Right lobe of liver (tissue), 6 donors: ENCODE results near the gene RIC8A. TPM values are rescaled to one million over a fixed set of nuclear protein-coding genes. Genes with fewer than 3 reads are reported as not detected.
A peak's percentile ranks its signal among the peaks of the same experiment; 100 is the strongest.
"Not testable (repeated sequence)": the region's sequence is repeated elsewhere in the genome, so short reads cannot be mapped to it uniquely, and the experiment has no call there.

ENCODE experiments used
- ATAC-seq, 4 donors: fragments of 200-7000 bp; cut with Tn5 transposase; one replicate each; pipeline ENCODE4 v1.9.1; 2020; ENCODE audit warnings: mild to moderate bottlenecking in 4 of 4, moderate library complexity in 4 of 4
- DNase-seq, 3 donors: peaks; one replicate each; pipeline ENCODE4 v3.0.0-alpha.2; 2020
- H3K27ac ChIP-seq, 3 donors: fragments of 200-600 bp; one replicate each; pipeline ENCODE4 v1.8.0; 2022
- H3K27me3 ChIP-seq, 2 donors: fragments of 200-600 bp; one replicate each; pipeline ENCODE4 v1.8.0; 2022
- H3K36me3 ChIP-seq, 4 donors: fragments of 200-600 bp; sonication (generic) in 1 of 4; one replicate each; pipeline versions ENCODE4 v1.5.1 to v1.8.0; 2017 to 2022; ENCODE audit warnings: control low read depth in 1 of 4
- H3K4me1 ChIP-seq, 4 donors: fragments of 200-600 bp; sonication (generic) in 1 of 4; one replicate each; pipeline versions ENCODE4 v1.5.1 to v1.8.0; 2017 to 2022; ENCODE audit warnings: control low read depth in 1 of 4
- H3K4me3 ChIP-seq, 3 donors: fragments of 200-600 bp; one replicate each; pipeline ENCODE4 v1.8.0; 2022
- H3K9me3 ChIP-seq, 4 donors: fragments of 200-600 bp; sonication (generic) in 1 of 4; one replicate each; pipeline versions ENCODE4 v1.5.1 to v1.8.0; 2017 to 2022; ENCODE audit warnings: control low read depth in 1 of 4
- POLR2A ChIP-seq: fragments of 450-650 bp; IDR thresholded peaks from one replicate; pipeline ENCODE4 v1.6.1; 2017; ENCODE audit warnings: antibody characterized with exemption, mild to moderate bottlenecking
- WGBS: methylation state at CpG from one replicate; pipeline ENCODE4 v1.1.6; 2018; ENCODE audit warnings: low coverage, low lambda C conversion rate; ENCODE audit not compliant: insufficient coverage; ENCODE audit errors: missing lambda C conversion rate; 5-methylcytosine and 5-hydroxymethylcytosine counted together
- intact Hi-C, 2 donors: fragments of 100-400 bp; cut with DNase I; formaldehyde crosslinking; loops; one replicate each; pipeline versions ENCODE4 v1.11.2 to v1.14.1; 2022
- total RNA-seq, 6 experiments: library from RNA; depleted of rRNA in 2 of 6; stranded (reverse); fragments of >200 nt in 2 of 6; fragmentation: NEBNext Ultra II Directional in 3 of 6; extraction: Animal tissue kit (Norgen Biotek cat#: 25700) in 3 of 6; gene quantifications; one replicate each; pipeline versions ENCODE4 v1.1.0 to v1.2.4, GENCODE V29; 2016 to 2023
- TF ChIP-seq, protein P1 (sequence below), 4 donors: fragments of 200-600 bp in 3 of 4; fragments of 450-650 bp in 1 of 4; IDR thresholded peaks; one replicate each; pipeline versions ENCODE4 v1.5.1 to v1.8.0; 2016 to 2022; ENCODE audit warnings: antibody characterized with exemption in 4 of 4, mild to moderate bottlenecking in 2 of 4
- donor health status: DM: no; HTN: yes; CAD: no.
- donor health status: DM: no; HTN: no; CAD: no.
- donor health status: DM: no; HTN: no; CAD: no.
- donor health status: DM: no; HTN: yes; CAD: no.
- donor health status: DM: no; HTN: yes; CAD: no.

Gene RIC8A
- total RNA-seq, 6 experiments from 2014 or later, result 29.7 to 54.0 (median 32.4) TPM

GRCh38 chr11:236774-237767 lies 29.6 kb downstream of the RIC8A start, which contains the start of gene PSMD13:
TSS of gene PSMD13 (plus strand) at chr11:236976. CDS start at chr11:237050, 74 bp downstream.
- ATAC-seq, result peak; percentile 91 to 93 (median 93)
- 1% methylated on average over 29 of the region's 62 CpGs for WGBS
- peaks cover 0 to 18% (median 4%) of the 10 kb centered on the region in 4 donors for H3K36me3 ChIP-seq

DNA sequence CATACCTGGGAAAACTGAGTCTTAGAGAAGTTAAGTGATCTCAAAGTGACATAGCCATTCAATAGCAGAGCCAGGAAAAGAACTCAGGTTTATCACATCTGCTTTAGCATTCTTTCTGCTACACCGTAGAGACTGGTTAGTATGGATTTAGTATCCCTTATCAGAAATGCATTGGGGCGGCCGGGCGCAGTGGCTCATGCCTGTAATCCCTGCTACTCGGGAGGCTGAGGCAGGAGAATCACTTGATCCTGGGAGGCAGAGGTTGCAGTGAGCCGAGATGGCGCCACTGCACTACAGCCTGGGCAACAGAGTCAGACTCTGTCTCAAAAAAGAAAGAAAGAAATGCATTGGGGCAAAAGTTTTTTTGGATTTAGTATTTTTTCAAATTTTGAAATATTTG lies 30.8 kb downstream of the RIC8A start:
- intact Hi-C loops, ATAC-seq, H3K27ac ChIP-seq, H3K9me3 ChIP-seq, H3K4me3 ChIP-seq, H3K27me3 ChIP-seq, DNase-seq: not testable (repeated sequence)
- Histone ChIP-seq H3K36me3 (peaks cover 0 to 25% (median 8%) of the 10 kb centered on the region in 4 donors), H3K4me1 (peaks cover 0 to 16% (median 7%) of the 10 kb centered on the region in 4 donors)
- WGBS, result 90% methylated on average over 7 of the region's 7 CpGs

More at GRCh38 chr11:236774-237767, 29.6 kb downstream of the RIC8A start, which contains the start of gene PSMD13:
- Histone ChIP-seq H3K4me3 (peak within 1 kb of the TSS; percentile 86 to 95 (median 95)), H3K4me1 (peaks cover 0 to 16% (median 7%) of the 10 kb centered on the region in 4 donors), H3K9me3 (no peaks in the 10 kb centered on the region), H3K27ac (peak within 1 kb of the TSS; percentile 80 to 94 (median 83)), H3K27me3 (no peaks in the 10 kb centered on the region)
- intact Hi-C loops, result no loop called here
- TF ChIP-seq, protein P1, sequence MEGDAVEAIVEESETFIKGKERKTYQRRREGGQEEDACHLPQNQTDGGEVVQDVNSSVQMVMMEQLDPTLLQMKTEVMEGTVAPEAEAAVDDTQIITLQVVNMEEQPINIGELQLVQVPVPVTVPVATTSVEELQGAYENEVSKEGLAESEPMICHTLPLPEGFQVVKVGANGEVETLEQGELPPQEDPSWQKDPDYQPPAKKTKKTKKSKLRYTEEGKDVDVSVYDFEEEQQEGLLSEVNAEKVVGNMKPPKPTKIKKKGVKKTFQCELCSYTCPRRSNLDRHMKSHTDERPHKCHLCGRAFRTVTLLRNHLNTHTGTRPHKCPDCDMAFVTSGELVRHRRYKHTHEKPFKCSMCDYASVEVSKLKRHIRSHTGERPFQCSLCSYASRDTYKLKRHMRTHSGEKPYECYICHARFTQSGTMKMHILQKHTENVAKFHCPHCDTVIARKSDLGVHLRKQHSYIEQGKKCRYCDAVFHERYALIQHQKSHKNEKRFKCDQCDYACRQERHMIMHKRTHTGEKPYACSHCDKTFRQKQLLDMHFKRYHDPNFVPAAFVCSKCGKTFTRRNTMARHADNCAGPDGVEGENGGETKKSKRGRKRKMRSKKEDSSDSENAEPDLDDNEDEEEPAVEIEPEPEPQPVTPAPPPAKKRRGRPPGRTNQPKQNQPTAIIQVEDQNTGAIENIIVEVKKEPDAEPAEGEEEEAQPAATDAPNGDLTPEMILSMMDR (IDR thresholded peaks at IDR 0.05), result peak in 1 of 4 donors; percentile 0
- no peak for TF ChIP-seq POLR2A
- peak; percentile 88 to 91 (median 90) for DNase-seq

DNA sequence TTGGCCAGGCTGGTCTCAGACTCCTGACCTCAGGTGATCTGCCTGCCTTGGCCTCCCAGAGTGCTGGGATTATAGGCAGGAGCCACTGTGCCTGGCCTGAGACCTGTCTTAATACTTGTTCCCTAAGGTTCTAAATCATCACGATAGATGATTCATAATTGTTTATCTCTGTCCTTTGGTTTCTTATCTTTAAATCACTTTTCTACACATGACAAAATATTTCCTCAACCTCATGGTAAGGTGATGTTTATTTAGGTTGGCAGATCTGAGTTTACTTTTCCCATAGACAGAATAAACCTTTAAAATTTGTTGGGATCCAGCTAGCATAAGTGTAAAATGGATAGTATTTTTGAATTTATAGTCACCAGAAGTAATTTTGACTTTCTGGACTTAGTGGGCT lies 32.8 kb downstream of the RIC8A start:
- no peak overlapping the region for H3K4me3 ChIP-seq
- no peak for DNase-seq
- H3K27me3 ChIP-seq, result no peaks in the 10 kb centered on the region
- H3K27ac ChIP-seq, result no peak overlapping the region
- TF ChIP-seq, protein P1 (IDR thresholded peaks at IDR 0.05), result no peak
- TF ChIP-seq POLR2A, result no peak
- intact Hi-C loops, result no loop called here
- H3K9me3 ChIP-seq, result no peaks in the 10 kb centered on the region
- ATAC-seq, result no peak
- H3K36me3 ChIP-seq, result peaks cover 0 to 43% (median 22%) of the 10 kb centered on the region in 4 donors
- H3K4me1 ChIP-seq, result peaks cover 0 to 14% (median 7%) of the 10 kb centered on the region in 4 donors
- WGBS, result 18% methylated on average over 1 of the region's 1 CpG

DNA sequence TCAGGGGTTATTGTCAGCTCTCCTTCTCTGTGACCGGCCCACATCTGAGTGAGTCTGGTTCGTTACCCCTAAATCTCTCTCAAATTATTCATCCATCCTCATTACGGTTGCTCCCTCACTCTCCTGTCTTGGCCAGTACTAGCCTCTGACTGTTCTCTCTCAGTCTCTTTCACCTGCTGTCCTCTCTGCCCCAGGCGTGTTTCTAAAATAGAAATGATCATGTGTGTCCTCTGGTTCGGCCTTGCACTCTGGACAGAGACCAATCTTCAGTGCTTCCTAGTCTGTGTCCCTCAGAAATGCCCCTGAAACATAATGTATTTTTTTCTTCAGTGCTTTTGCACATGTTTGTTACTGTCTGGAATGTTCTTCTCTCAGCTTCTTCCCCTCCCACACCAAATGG lies 34.1 kb downstream of the RIC8A start:
- Histone ChIP-seq H3K4me3 (no peak overlapping the region), H3K27me3 (no peaks in the 10 kb centered on the region), H3K27ac (no peak overlapping the region), H3K36me3 (peaks cover 0 to 52% (median 26%) of the 10 kb centered on the region in 4 donors), H3K9me3 (no peaks in the 10 kb centered on the region), H3K4me1 (peaks cover 0 to 13% (median 6%) of the 10 kb centered on the region in 4 donors)
- no peak for ATAC-seq
- 93% methylated on average over 5 of the region's 5 CpGs for whole genome bisulfite sequencing
- TF ChIP-seq, protein P1 (IDR thresholded peaks at IDR 0.05), result no peak
- no peak for TF ChIP-seq POLR2A
- DNase-seq, result no peak
- intact Hi-C loops, result no loop called here

DNA sequence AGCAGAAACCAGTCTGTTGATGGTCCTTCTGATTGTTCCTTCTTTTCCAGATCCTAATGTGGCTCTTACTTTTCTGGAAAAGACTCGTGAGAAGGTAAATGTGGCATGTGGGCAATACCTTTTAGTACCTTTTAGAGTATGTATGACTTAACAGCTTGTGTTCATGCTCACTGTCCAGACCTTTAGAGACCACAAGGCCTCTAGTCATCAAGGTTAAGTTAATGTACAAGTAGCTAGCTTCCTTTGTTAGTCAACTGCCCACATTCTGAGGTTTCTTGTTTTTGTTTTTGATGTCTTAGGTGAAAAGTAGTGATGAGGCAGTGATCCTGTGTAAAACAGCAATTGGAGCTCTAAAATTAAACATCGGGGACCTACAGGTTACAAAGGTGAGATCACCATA lies 36.9 kb downstream of the RIC8A start:
- Histone ChIP-seq H3K4me3 (no peak overlapping the region), H3K36me3 (peaks cover 0 to 77% (median 37%) of the 10 kb centered on the region in 4 donors), H3K9me3 (no peaks in the 10 kb centered on the region), H3K4me1 (no peaks in the 10 kb centered on the region), H3K27ac (no peak overlapping the region), H3K27me3 (no peaks in the 10 kb centered on the region)
- TF ChIP-seq, protein P1 (IDR thresholded peaks at IDR 0.05), result no peak
- no peak for TF ChIP-seq POLR2A
- intact Hi-C loops, result no loop called here
- DNase-seq (no peak), ATAC-seq (no peak)
- WGBS, result 92% methylated on average over 2 of the region's 2 CpGs
